ENCODE results near the gene CLUH. TPM values are rescaled to one million over a fixed set of nuclear protein-coding genes. Genes with fewer than 3 reads are reported as not detected.
A peak's percentile ranks its signal among the peaks of the same experiment; 100 is the strongest.

CLUH gene
- total and polyA plus RNA-seq, 7 donors: 20.4 to 119 (median 32.1) TPM

- Histone ChIP-seq H3K4me1 (peaks cover 0 to 65% (median 49%) of the 10 kb centered on the region in 4 donors), H3K9me3 (no peaks in the 10 kb centered on the region), H3K27me3 (no peaks in the 10 kb centered on the region), H3K27ac (peak overlapping the region in 1 of 4 donors; percentile 88), H3K4me3 (no peak overlapping the region), H3K36me3 (peaks cover 20 to 32% (median 21%) of the 10 kb centered on the region in 4 donors)
- WGBS, 2 donors: 78 to 89% methylated on average over 25 of the region's 25 CpGs
- intact Hi-C loops (cut with DNase I): loop anchor here (5.0 kb wide), 1 partner anchor 284 kb away; no protein-coding TSS in a partner anchor
- no peak for TF ChIP-seq EP300 (IDR thresholded peaks at IDR 0.05)
- TF ChIP-seq POLR2AphosphoS5 (IDR thresholded peaks at IDR 0.05): no peak
- TF ChIP-seq POLR2A (IDR thresholded peaks at IDR 0.05): no peak
- no peak for TF ChIP-seq CTCF (IDR thresholded peaks at IDR 0.05)
- DNase-seq: peak; percentile 57
Observed at GRCh38 chr17:2705888-2706795, 5.4 kb downstream of the CLUH start.

GRCh38 chr17:2705263-2705662, 6.3 kb downstream of the CLUH start:
- H3K4me1 ChIP-seq: peaks cover 0 to 60% (median 42%) of the 10 kb centered on the region in 4 donors
- 81 to 82% methylated on average over 7 of the region's 7 CpGs for WGBS, 2 donors
- peak overlapping the region in 1 of 4 donors; percentile 37 for H3K27ac ChIP-seq
- peak; percentile 51 for DNase-seq
- H3K36me3 ChIP-seq: peaks cover 27 to 41% (median 30%) of the 10 kb centered on the region in 4 donors
- no peaks in the 10 kb centered on the region for H3K27me3 ChIP-seq
- intact Hi-C loops (cut with DNase I): loop anchor here (5.0 kb wide), 1 partner anchor 283 kb away; no protein-coding TSS in a partner anchor
- H3K4me3 ChIP-seq: no peak overlapping the region
- no peak for TF ChIP-seq POLR2A (IDR thresholded peaks at IDR 0.05)
- TF ChIP-seq POLR2AphosphoS5 (IDR thresholded peaks at IDR 0.05): no peak
- TF ChIP-seq EP300 (IDR thresholded peaks at IDR 0.05): no peak
- TF ChIP-seq CTCF (IDR thresholded peaks at IDR 0.05): no peak
- H3K9me3 ChIP-seq: no peaks in the 10 kb centered on the region

- TF ChIP-seq EP300 (IDR thresholded peaks at IDR 0.05) (no peak), POLR2AphosphoS5 (IDR thresholded peaks at IDR 0.05) (no peak), CTCF (IDR thresholded peaks at IDR 0.05) (no peak), POLR2A (IDR thresholded peaks at IDR 0.05) (no peak)
- Histone ChIP-seq H3K4me1 (peaks cover 0 to 56% (median 38%) of the 10 kb centered on the region in 4 donors), H3K9me3 (no peaks in the 10 kb centered on the region), H3K4me3 (no peak overlapping the region), H3K27me3 (no peaks in the 10 kb centered on the region), H3K27ac (peak overlapping the region in 1 of 4 donors; percentile 37), H3K36me3 (peaks cover 31 to 45% (median 34%) of the 10 kb centered on the region in 4 donors)
- intact Hi-C loops (cut with DNase I): loop anchor here (5.0 kb wide), 1 partner anchor 283 kb away; no protein-coding TSS in a partner anchor
- DNase-seq: peak; percentile 37
- 60 to 73% methylated on average over 4 of the region's 4 CpGs for WGBS, 2 donors
Observed at GRCh38 chr17:2704890-2705248, 6.7 kb downstream of the CLUH start.

GRCh38 chr17:2704031-2704889, 7.3 kb downstream of the CLUH start:
- intact Hi-C loops (cut with DNase I): no loop called here
- Histone ChIP-seq H3K9me3 (no peaks in the 10 kb centered on the region), H3K4me1 (peaks cover 0 to 50% (median 32%) of the 10 kb centered on the region in 4 donors), H3K27me3 (no peaks in the 10 kb centered on the region), H3K4me3 (no peak overlapping the region), H3K27ac (no peak overlapping the region), H3K36me3 (peaks cover 33 to 51% (median 35%) of the 10 kb centered on the region in 4 donors)
- DNase-seq: peak; percentile 62
- 70 to 87% methylated on average over 38 of the region's 38 CpGs for WGBS, 2 donors
- TF ChIP-seq EP300 (IDR thresholded peaks at IDR 0.05) (no peak), POLR2AphosphoS5 (IDR thresholded peaks at IDR 0.05) (no peak), CTCF (IDR thresholded peaks at IDR 0.05) (no peak), POLR2A (IDR thresholded peaks at IDR 0.05) (no peak)

All from sigmoid colon (tissue), 7 donors.